ENCODE data around the gene S100G.

GRCh38 chrX:16606142-16606720 lies 43.7 kb upstream of the S100G start:
- no peak for TF ChIP-seq CTCF (conservative IDR thresholded peaks at IDR 0.05)
- TF ChIP-seq EZH2 (IDR thresholded peaks at IDR 0.05; ENCODE audit: low read depth) = no peak

Data from PC-9 (cell line).